Mesendoderm (in vitro differentiated cells): ENCODE results near the gene TNS3.

Source experiments
- DNase-seq: peaks from one replicate; pipeline ENCODE4 v3.0.0; 2013
- H2AK5ac ChIP-seq: 2 replicates; pipeline ENCODE4 v1.6.1; 2013; ENCODE audit warnings: low read length, inconsistent platforms
- H2BK120ac ChIP-seq: 2 replicates; pipeline ENCODE4 v1.6.1; 2013; ENCODE audit warnings: low read depth, mild to moderate bottlenecking, low read length, moderate library complexity, mixed read lengths
- H2BK15ac ChIP-seq: replicated peaks from 2 replicates; pipeline ENCODE4 v1.6.1; 2013; ENCODE audit warnings: low read depth, mild to moderate bottlenecking, moderate library complexity
- H2BK5ac ChIP-seq: 2 replicates; pipeline ENCODE4 v1.6.1; 2013; ENCODE audit warnings: low read length, inconsistent platforms
- H3K18ac ChIP-seq: 2 replicates; pipeline ENCODE4 v1.6.1; 2013; ENCODE audit warnings: mild to moderate bottlenecking, low read length, mixed read lengths
- H3K23ac ChIP-seq: one replicate; pipeline ENCODE4 v1.6.1; 2013; ENCODE audit warnings: low read length
- H3K27ac ChIP-seq: 2 replicates; pipeline ENCODE4 v1.5.1; 2013; ENCODE audit warnings: low read depth, mild to moderate bottlenecking, inconsistent platforms, low read length, moderate library complexity
- H3K27me3 ChIP-seq: 2 replicates; pipeline ENCODE4 v1.6.1; 2013; ENCODE audit warnings: low read length, control low read depth, mild to moderate bottlenecking, inconsistent platforms; ENCODE audit not compliant: insufficient read depth, poor library complexity
- H3K36me3 ChIP-seq: 2 replicates; pipeline ENCODE4 v1.6.1; 2013; ENCODE audit warnings: low read length, inconsistent platforms; ENCODE audit not compliant: control insufficient read depth, insufficient read depth
- H3K4ac ChIP-seq: one replicate; pipeline ENCODE4 v1.6.1; 2013; ENCODE audit warnings: low read depth, mild to moderate bottlenecking, low read length, moderate library complexity
- H3K4me1 ChIP-seq: 2 replicates; pipeline ENCODE4 v1.6.1; 2013; ENCODE audit warnings: low read depth, low read length, inconsistent platforms; ENCODE audit not compliant: control insufficient read depth
- H3K4me2 ChIP-seq: 2 replicates; pipeline ENCODE4 v1.6.1; 2013; ENCODE audit warnings: low read length
- H3K4me3 ChIP-seq: 2 replicates; pipeline ENCODE4 v1.5.1; 2013; ENCODE audit warnings: mild to moderate bottlenecking, low read length
- H3K56ac ChIP-seq: one replicate; pipeline ENCODE4 v1.6.1; 2013; ENCODE audit warnings: low read length
- H3K79me1 ChIP-seq: 2 replicates; pipeline ENCODE4 v1.6.1; 2013; ENCODE audit warnings: low read length, inconsistent platforms
- H3K79me2 ChIP-seq: 2 replicates; pipeline ENCODE4 v1.6.1; 2013; ENCODE audit warnings: mild to moderate bottlenecking, low read length; ENCODE audit not compliant: control insufficient read depth, insufficient read depth
- H3K9ac ChIP-seq: 2 replicates; pipeline ENCODE4 v1.6.1; 2013; ENCODE audit warnings: low read length, inconsistent platforms
- H4K5ac ChIP-seq: one replicate; pipeline ENCODE4 v1.6.1; 2013; ENCODE audit warnings: low read length
- H4K8ac ChIP-seq: one replicate; pipeline ENCODE4 v1.6.1; 2013; ENCODE audit warnings: low read depth, mild to moderate bottlenecking, control low read depth, low read length, moderate library complexity
- WGBS: extraction: QIAGEN DNeasy Blood & Tissue Kit; methylation state at CpG from one replicate; pipeline ENCODE4 v1.1.7; 2013; ENCODE audit warnings: low lambda C conversion rate, missing lambda C conversion rate; ENCODE audit not compliant: insufficient coverage; ENCODE audit errors: extremely low coverage; 5-methylcytosine and 5-hydroxymethylcytosine counted together

The TNS3 gene

DNA sequence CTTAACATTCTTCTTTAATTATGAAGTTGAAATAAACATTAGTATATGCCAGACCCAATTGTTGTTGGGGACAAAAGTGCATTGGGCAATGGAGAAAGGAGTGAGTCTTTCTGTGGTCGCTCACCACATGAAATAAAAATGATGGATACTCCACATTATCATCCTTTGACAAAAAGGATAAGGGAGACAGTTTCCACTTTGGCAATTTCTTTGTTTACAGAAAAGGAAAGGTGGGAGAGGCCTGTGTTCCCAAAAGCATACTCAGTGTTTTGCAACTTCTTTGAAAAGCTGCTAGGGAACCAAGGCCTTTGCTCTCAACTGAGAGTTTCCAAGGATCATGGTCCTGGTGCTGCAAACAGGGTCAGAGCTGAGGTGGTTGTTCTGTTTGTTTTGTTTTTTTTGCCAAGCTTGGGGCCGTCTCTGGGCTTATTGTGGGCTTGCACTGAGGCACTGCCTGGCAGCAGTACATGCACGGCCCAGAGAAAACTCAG lies 341.9 kb downstream of the TNS3 start:
- Histone ChIP-seq H4K5ac (no peak overlapping the region), H4K8ac (no peak overlapping the region), H3K27ac (no peak overlapping the region), H2BK5ac (no peak overlapping the region), H3K79me2 (no peaks in the 10 kb centered on the region), H2BK15ac (no peak overlapping the region), H3K4me2 (no peak overlapping the region), H3K4ac (no peak overlapping the region), H3K4me3 (no peak overlapping the region), H3K4me1 (no peaks in the 10 kb centered on the region), H3K18ac (no peak overlapping the region), H3K79me1 (no peaks in the 10 kb centered on the region), H3K56ac (no peak overlapping the region), H2BK120ac (no peak overlapping the region), H2AK5ac (no peak overlapping the region), H3K23ac (no peak overlapping the region), H3K36me3 (no peaks in the 10 kb centered on the region), H3K27me3 (no peaks in the 10 kb centered on the region), H3K9ac (no peak overlapping the region)
- no peak for DNase-seq
- WGBS: no CpG with 5 or more reads among the region's 3 CpGs

DNA sequence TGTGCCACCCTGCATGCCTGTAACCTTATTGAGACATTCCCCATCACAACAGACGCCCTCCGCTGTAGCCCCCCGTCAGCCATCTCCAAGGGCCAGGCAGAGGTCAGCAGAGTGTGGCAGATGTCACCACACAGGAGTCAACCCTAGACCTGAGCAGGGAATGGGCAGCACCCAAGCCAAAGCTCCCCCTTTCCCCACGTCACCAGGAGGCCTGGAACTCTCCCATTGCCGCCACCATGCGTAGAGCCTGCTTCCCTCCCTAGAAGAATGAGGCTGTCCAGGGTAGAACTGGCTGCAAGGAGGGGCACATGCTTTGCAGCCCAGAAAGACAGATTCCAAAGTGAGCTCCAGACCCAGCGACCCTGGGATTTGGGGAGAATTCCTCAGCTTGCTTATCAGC lies 342.9 kb downstream of the TNS3 start:
- Histone ChIP-seq H2BK120ac (no peak overlapping the region), H3K79me2 (no peaks in the 10 kb centered on the region), H3K4me1 (no peaks in the 10 kb centered on the region), H3K27ac (no peak overlapping the region), H4K5ac (no peak overlapping the region), H3K36me3 (no peaks in the 10 kb centered on the region), H3K79me1 (no peaks in the 10 kb centered on the region), H3K18ac (no peak overlapping the region), H3K4me3 (no peak overlapping the region), H3K27me3 (no peaks in the 10 kb centered on the region), H3K4ac (no peak overlapping the region), H3K23ac (no peak overlapping the region), H2BK5ac (no peak overlapping the region), H2BK15ac (no peak overlapping the region), H3K4me2 (no peak overlapping the region), H3K9ac (no peak overlapping the region), H3K56ac (no peak overlapping the region), H4K8ac (no peak overlapping the region), H2AK5ac (no peak overlapping the region)
- DNase-seq: peak; percentile 11
- no CpG with 5 or more reads among the region's 7 CpGs for WGBS

DNA sequence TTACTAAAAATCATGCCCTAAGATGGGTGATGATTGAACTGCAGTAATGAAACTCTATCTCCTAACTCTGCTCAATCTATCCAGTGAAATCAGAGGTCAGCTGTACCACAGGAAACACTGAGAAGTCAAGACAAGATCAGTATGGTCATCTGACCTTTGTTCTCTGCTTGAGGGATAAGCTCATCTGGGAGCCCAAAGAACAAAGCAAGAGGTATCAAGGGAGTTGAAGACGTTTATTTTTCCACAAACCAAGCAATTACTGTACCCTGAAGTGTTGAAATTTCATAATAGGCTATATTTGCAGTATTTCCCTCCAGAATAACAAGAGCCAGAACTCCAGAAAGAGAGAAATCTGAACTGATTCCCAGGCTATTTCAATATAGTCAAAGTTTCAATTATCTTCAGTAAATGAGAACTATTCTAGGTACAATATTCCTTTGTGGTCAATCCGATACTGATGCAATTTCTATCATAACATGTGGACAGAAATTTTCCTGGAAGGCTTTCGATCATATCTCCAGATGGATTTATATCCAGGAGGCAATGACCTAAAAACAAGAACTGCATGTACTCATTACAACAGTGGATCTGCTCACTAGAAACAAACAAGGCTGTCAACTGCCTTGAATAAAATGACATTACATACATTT lies 345.3 kb downstream of the TNS3 start:
- no peaks in the 10 kb centered on the region for H3K27me3 ChIP-seq
- H2AK5ac ChIP-seq: no peak overlapping the region
- no peaks in the 10 kb centered on the region for H3K79me1 ChIP-seq
- H3K4me3 ChIP-seq: no peak overlapping the region
- H3K4ac ChIP-seq: no peak overlapping the region
- no peak overlapping the region for H2BK15ac ChIP-seq
- H2BK5ac ChIP-seq: no peak overlapping the region
- H3K23ac ChIP-seq: no peak overlapping the region
- H3K4me1 ChIP-seq: no peaks in the 10 kb centered on the region
- no peak overlapping the region for H3K4me2 ChIP-seq
- H3K27ac ChIP-seq: no peak overlapping the region
- no peaks in the 10 kb centered on the region for H3K79me2 ChIP-seq
- H3K9ac ChIP-seq: no peak overlapping the region
- no peak overlapping the region for H3K56ac ChIP-seq
- no peak overlapping the region for H3K18ac ChIP-seq
- no peak overlapping the region for H4K8ac ChIP-seq
- H3K36me3 ChIP-seq: no peaks in the 10 kb centered on the region
- H4K5ac ChIP-seq: no peak overlapping the region
- WGBS: no CpG with 5 or more reads among the region's 3 CpGs
- no peak overlapping the region for H2BK120ac ChIP-seq
- DNase-seq: no peak

DNA sequence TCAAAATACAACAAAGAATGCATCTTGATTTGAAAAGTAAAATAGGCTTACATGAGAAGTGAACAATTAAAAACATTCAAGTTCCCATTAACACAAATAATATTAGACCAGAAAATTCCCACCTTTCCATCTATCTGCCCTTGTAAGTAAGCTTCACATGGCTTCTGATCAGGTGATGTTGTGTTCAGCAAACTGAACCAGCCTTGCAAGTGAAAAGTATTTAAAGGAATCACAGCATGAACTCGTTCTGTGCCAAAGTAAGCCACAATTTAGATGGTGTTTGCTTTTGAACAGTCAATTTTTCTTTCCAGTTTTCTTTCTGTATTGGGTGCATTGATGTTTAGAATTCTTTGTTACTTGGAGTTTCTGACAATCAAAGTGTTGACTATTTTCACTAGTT lies 347.9 kb downstream of the TNS3 start:
- no CpG with 5 or more reads among the region's 1 CpG for WGBS
- Histone ChIP-seq H3K79me1 (no peaks in the 10 kb centered on the region), H4K5ac (no peak overlapping the region), H3K27ac (no peak overlapping the region), H2BK5ac (no peak overlapping the region), H2BK120ac (no peak overlapping the region), H3K18ac (no peak overlapping the region), H3K23ac (no peak overlapping the region), H3K4me3 (no peak overlapping the region), H3K4ac (no peak overlapping the region), H3K79me2 (no peaks in the 10 kb centered on the region), H3K4me1 (no peaks in the 10 kb centered on the region), H3K4me2 (no peak overlapping the region), H3K36me3 (no peaks in the 10 kb centered on the region), H3K27me3 (no peaks in the 10 kb centered on the region), H3K56ac (no peak overlapping the region), H2BK15ac (no peak overlapping the region), H2AK5ac (no peak overlapping the region), H3K9ac (no peak overlapping the region), H4K8ac (no peak overlapping the region)
- no peak for DNase-seq

DNA sequence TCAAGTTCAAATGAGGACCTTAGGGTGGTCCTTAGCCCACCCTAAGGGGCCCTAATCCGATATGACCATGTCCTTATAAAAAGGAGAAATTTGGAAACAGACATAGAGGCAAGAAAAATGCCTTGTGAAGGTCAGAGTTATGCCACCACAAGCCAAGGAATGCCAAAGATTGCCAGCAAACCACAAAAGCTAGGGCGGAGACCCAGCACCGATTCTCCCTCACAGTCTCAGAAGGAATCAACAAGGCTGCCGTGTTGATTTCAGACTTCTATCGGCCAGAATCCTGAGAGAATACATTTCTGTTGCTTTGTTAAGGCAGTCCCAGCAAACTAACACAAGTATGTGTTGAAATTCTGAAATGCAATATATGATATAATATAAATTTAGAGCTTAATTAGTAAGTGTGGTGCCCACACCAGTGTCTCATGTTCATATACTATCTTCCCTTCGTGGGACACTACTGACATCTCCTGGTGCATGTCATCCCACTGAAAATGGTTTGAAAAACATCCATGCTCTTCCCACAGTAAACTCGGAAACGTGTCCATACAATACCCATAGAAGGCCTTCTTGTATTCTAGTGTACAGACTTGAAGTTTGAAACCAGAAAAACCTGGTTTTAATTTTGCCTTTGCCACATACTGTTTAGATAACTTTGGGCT lies 349.0 kb downstream of the TNS3 start:
- Histone ChIP-seq H3K4me2 (no peak overlapping the region), H3K9ac (no peak overlapping the region), H3K56ac (no peak overlapping the region), H4K8ac (no peak overlapping the region), H3K36me3 (no peaks in the 10 kb centered on the region), H3K4me1 (no peaks in the 10 kb centered on the region), H3K79me1 (no peaks in the 10 kb centered on the region), H3K79me2 (no peaks in the 10 kb centered on the region), H2AK5ac (no peak overlapping the region), H3K23ac (no peak overlapping the region), H4K5ac (no peak overlapping the region), H3K18ac (no peak overlapping the region), H3K4ac (no peak overlapping the region), H2BK15ac (no peak overlapping the region), H3K27me3 (no peaks in the 10 kb centered on the region), H2BK120ac (no peak overlapping the region), H2BK5ac (no peak overlapping the region), H3K4me3 (no peak overlapping the region), H3K27ac (no peak overlapping the region)
- WGBS: no CpG with 5 or more reads among the region's 8 CpGs
- no peak for DNase-seq
